Stimulated activated CD8-positive, alpha-beta memory T cell treated with anti-CD3 and anti-CD28 coated beads, Interleukin-7, amount 100 ng/mL, for 24 hours (primary cell): ENCODE measurements around the gene BCL7B.
"Not testable (repeated sequence)": the region's sequence is repeated elsewhere in the genome, so short reads cannot be mapped to it uniquely, and the experiment has no call there.

Source experiments
- DNase-seq: peaks from one replicate; pipeline ENCODE4 v3.0.0-alpha.2; 2020; ENCODE audit warnings: low read depth

Gene BCL7B

DNA sequence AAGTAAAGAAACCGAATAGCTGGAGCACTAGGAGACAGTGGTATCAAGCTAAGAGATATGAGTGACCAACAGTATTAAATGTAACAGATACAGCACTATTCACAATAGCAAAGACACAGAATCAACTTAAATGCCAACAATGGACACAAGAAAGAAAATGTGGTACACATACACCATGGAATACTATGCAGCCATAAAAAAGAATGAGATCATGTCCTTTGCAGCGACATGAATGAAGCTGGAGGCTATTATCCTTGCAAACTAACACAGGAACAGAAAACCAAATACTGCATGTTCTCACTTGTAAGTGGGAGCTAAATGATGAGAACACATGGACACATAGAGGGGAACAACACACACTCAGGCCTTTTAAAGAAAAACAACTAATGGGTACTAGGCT, 62.0 kb downstream of the BCL7B start:
- not testable (repeated sequence) for DNase-seq

DNA sequence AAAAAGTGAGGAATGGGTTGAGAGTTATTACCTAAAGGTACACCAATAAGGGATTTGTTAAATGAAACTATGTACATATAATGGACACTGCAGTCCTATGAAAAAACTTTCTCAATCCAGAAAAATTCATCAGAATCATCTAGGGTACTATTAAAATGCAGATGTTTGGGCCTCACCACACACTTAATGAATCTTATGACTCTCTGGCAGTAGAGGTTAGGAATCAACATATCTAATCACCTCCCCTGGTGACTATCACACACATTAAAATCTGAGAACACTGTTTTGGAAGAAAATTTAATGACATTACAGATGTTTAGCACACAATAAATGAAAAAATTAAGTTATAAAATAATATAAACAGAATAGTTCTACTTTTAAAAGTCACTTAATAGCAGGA, 67.5 kb downstream of the BCL7B start:
- no peak for DNase-seq

DNA sequence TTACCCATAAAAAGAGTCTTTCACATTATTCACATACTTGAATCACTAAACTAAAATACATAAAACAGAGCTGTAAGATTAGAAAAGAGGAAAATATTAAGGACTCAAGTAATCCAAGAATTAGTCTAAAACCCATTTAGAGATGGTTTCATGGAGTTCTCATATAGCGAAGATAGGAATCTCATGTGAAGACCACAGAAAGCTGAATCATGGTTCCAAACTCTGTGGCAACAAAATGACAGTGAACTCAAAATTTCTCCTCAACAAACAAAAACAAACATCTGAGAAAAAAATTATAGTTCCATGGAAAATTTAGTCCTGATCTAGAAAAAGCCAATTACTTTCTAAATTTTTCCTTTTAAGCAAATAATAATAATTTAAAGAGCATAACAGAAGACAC, 70.0 kb downstream of the BCL7B start:
- DNase-seq, result no peak
